ENCODE results near the gene PLEKHA1.

DNA sequence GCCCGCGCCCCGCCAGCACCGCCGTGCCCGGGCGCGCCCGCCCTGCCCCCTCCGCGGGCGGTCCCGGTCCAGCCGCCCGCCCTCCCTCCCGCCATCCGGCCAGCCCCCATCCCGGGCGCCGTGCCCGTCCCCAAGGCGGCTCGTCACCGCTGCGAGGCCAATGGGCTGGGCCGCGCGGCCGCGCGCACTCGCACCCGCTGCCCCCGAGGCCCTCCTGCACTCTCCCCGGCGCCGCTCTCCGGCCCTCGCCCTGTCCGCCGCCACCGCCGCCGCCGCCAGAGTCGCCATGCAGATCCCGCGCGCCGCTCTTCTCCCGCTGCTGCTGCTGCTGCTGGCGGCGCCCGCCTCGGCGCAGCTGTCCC is 86.8 kb downstream of the PLEKHA1 start, which contains the start of gene HTRA1:
- TF ChIP-seq POLR2A (IDR thresholded peaks at IDR 0.05; ENCODE audit: low read depth, low read length) = no peak
- no peak for TF ChIP-seq POLR2AphosphoS5 (IDR thresholded peaks at IDR 0.05; ENCODE audit: low read depth, low read length)
- TF ChIP-seq TAF1 (IDR thresholded peaks at IDR 0.05; ENCODE audit: low read depth, low read length) = no peak
- no peak for TF ChIP-seq SPI1 (IDR thresholded peaks at IDR 0.05; ENCODE audit: low read depth, low read length)

Measured in GM12891 (cell line).